HG03520 (cell line): Measurements from ENCODE around the gene CDK18.

ENCODE experiments used
- ATAC-seq: cut with Tn5 transposase; IDR thresholded peaks from one replicate; pipeline ENCODE4 v1.9.1; 2021; ENCODE audit warnings: mild to moderate bottlenecking, moderate library complexity; ENCODE audit not compliant: unreplicated experiment

Gene CDK18

GRCh38 chr1:205535866-205536758, 31.6 kb downstream of the CDK18 start:
- ATAC-seq, result no peak

- no peak for ATAC-seq
Measured at GRCh38 chr1:205536759-205537361, 32.4 kb downstream of the CDK18 start.

- ATAC-seq, result no peak
Measured at GRCh38 chr1:205537386-205538018, 33.0 kb downstream of the CDK18 start.

- ATAC-seq, result no peak
Measured at GRCh38 chr1:205538235-205538840, 33.9 kb downstream of the CDK18 start.

- ATAC-seq, result no peak
Measured at GRCh38 chr1:205541161-205541886, 36.9 kb downstream of the CDK18 start.

GRCh38 chr1:205542367-205542766, 37.9 kb downstream of the CDK18 start:
- no peak for ATAC-seq

GRCh38 chr1:205543351-205544301, 39.2 kb downstream of the CDK18 start:
- ATAC-seq, result no peak

- ATAC-seq, result no peak
Measured at GRCh38 chr1:205545001-205545919, 40.8 kb downstream of the CDK18 start.

GRCh38 chr1:205545991-205546390, 41.5 kb downstream of the CDK18 start:
- ATAC-seq, result no peak

- no peak for ATAC-seq
Measured at GRCh38 chr1:205546541-205546940, 42.1 kb downstream of the CDK18 start.

- ATAC-seq, result no peak
Measured at GRCh38 chr1:205547936-205548827, 43.7 kb downstream of the CDK18 start.

- no peak for ATAC-seq
Measured at GRCh38 chr1:205554026-205554811, 49.8 kb downstream of the CDK18 start.

- no peak for ATAC-seq
Measured at GRCh38 chr1:205561501-205562203, 57.2 kb downstream of the CDK18 start.

GRCh38 chr1:205563927-205564441, 59.5 kb downstream of the CDK18 start:
- no peak for ATAC-seq

GRCh38 chr1:205565799-205566198, 61.3 kb downstream of the CDK18 start:
- ATAC-seq, result no peak

- no peak for ATAC-seq
Measured at GRCh38 chr1:205567716-205568115, 63.2 kb downstream of the CDK18 start.
